Dedifferentiated amniotic fluid mesenchymal stem cell (primary cell): ENCODE data around the gene NFATC2.

Source experiments
- DNase-seq: peaks from one replicate; pipeline ENCODE4 v3.0.0-alpha.2; 2016; ENCODE audit errors: extremely low spot score

NFATC2 gene

DNA sequence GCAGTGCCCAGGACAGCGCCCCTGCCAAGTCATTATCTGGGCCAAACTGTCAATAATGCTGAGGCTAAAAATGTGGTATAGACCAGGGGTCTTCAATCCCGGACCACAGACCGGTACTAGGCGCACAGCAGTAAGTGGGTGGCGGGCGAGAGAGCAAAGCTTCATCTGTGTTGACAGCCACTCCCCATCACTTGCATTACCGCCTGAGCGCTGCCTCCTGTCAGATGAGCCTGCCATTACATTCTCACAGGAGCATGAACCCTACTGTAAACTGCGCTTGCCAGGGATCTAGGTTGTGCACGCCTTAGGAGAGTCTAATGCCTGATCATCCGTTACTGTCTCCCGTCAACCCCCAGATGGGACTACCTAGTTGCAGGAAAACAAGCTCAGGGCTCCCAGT is 91.0 kb downstream of the NFATC2 start:
- no peak for DNase-seq

DNA sequence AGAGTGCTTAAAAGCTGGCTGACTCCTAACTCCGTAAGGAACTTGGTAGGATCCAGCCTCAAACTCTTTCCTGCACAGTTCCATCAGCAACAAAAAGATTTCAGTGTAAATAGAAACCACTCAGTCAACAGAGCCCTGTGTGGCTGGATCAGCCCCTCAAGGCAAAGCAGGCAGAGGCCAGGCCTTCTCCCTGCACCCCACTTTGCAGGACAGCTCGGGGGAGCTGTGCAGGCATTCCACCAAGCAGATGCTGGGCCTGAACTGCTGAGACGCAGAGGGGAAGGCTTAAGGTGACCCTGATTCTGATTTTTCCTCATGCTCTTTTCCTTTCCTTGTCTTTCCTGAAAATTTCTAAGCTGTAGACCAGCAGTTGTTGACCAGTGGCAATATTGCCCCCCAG is 91.5 kb downstream of the NFATC2 start:
- no peak for DNase-seq

DNA sequence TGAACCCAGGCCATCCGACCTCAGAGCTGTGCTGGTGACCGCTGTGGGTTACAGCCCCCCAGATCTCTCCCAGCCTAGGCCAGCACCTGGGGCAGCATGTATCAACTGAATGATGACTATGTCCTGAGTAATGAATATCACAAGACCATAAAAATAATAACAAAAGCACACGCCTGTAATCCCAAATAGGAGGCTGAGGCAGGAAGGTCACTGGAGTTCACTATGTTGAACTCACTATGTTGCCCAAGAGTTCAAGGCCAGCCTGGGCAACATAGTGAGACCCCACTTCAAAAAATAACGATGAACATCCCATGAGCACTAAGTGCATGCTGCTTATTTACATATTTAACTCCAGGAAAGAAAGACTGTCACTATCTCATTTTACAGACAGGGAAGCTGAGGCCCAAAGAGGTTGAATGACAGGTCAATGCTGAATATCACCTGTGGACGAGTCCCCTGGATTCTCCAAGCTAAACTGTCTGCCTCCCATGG is 92.3 kb downstream of the NFATC2 start:
- no peak for DNase-seq

DNA sequence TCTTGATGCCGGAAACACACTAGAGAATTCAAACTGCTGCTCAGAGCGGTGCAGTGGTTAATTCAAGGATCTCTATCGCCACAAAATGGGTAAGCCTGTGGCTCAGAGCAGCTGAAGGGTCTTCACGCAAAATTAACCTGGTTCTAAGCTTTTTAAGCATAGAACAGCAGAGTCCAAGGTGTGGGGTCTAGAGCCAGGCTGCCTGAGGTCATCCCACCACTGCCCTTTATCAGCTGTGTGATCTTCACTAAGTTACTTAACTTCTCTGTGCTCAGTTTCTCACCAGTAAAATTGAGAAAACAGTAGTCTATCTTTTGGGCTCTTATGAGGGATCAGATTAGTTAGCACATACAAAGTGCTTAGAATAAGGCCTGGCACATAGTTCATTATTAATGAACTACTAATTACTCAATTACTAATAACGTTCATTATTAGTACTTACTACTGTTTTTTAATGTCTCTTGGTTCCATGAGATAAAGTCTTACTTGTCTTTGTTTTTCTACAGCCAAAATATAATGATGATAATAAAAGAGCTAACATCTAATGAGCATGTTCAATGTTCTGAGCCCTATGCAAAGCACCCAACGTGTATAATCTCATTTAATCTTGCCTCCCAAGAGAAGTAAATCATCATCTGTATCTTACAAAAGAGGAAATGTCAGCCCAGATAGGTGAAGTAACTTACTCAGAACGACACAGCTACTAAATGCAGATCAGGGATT is 92.9 kb downstream of the NFATC2 start:
- DNase-seq: no peak

DNA sequence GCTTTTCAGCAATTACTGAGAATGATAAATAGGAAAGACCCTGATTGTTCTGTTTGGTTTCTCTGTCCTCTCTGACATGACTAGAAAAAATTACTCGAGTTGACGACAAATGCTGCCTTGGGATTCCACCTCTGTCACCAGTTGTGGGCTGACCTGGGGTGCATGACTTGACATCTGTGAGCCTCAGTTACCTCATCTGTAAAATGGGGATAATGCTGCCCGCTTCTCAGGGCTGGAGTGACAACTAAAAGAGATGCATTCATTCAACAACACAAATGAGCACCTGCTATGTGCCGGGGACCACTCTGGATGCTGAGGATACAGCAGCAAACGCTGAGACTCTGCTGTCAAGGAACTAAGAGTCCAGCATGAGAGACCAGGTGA is 94.8 kb downstream of the NFATC2 start:
- no peak for DNase-seq

DNA sequence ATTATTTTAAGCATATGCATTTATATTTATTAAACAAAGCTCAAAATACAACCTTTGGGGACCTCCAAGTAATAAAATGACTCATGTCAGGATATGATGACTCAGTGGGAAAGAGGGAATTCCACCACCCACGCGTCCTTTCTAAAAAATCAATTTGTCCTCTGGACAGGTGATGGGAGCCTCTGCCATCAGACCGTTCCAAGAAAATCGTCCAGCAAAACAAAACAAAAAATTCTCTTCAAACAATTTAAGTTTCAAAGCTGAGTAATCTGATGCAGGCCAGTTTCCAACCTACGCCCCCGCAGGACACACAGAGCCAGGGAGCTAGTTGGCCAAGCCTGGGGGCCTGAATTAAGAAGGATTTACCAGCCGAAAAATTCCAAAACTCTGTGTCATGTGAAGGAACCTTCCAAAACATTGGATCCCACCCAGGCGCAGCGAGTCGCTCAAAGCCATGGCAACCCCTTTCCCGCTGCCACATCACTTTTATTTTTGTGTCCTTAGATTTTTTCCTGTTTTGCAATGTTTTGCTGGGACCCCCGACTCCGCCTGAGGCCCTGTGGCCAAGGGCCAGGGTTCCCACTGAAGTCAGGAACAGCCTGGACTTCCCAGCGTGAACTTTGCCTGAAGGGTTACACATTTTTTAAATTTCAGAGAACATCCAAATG is 95.3 kb downstream of the NFATC2 start:
- peak; percentile 98 for DNase-seq

DNA sequence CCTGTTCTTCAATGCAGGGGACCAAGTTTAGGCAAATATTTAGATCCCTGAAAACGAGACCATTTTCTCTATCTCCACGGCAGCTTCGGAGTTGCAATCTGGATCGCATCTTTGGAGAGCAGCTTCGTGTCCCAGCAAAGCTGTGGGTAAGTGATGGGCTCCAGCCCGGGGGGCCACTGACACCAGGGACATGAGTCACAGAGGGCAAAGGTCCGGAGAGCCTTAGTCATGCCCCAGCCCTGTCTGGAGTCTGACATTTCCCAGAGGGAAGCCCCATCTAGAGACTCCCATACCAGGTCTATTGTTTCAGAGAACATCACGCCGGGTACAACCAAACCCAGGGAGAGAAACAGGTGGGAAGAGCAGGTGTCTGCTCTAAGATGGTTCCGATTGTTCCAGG is 95.9 kb downstream of the NFATC2 start:
- DNase-seq: peak; percentile 20

DNA sequence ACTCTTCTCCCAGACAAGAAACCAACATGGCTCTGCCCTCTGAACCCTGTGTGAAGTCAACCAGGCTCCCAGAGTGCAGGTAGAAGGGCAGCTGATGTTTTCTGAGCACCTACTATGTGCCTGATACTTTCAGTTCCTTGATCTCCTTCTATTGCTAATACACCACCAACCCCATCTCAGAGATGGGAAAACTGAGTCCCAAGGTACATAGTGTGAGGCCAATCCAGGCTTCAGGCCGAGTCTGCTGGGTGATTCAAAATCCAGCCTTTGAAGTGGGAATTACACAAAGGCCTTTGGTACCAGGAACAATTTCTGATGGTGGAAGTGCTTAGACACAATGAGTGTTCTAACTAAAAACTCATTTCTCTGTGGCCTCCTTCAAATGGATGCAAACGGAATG is 96.3 kb downstream of the NFATC2 start:
- DNase-seq: no peak

DNA sequence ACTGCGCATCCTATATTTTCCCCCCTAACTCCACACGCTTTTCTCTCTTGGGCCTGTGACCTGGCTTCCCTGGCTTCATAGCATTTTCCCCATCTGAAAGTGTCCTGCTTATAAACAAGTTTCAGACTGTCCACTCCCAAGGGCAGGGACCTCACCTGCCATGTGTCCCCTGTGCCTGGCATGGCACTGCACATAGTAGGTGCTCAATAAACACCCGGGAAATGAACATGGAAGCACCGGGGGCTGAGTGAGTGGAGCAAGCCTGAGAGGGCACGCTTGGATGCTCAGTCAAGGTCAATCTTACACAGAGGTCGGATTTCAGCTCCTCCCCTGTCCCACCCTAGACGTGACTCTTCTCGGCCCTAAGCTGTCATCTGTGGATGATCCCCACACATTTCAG is 96.9 kb downstream of the NFATC2 start:
- DNase-seq: no peak

DNA sequence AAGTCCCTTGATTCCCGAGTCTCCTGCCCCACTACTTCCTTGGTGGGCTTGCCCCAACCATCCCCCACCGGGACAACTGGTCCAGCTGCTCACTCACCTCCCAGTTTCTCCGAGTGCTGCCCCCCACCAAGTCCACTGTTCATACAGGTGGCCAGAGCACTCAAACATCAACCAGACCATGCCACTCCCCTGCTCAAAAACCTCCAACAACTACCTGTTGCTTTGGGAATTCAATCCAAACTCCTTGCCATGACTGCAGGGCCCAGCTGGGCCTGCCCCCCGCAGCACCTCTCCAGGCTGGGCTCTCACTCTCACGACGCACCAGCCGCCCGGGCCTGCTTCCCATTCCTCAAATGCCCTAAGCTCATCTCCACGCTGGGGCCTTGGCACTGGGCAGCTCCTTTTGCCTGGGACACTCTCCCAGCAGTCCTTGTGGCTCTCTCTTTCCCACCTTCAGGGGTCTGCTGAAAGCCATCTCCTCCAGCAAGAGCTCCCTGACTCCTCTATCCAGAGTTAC is 97.5 kb downstream of the NFATC2 start:
- no peak for DNase-seq

DNA sequence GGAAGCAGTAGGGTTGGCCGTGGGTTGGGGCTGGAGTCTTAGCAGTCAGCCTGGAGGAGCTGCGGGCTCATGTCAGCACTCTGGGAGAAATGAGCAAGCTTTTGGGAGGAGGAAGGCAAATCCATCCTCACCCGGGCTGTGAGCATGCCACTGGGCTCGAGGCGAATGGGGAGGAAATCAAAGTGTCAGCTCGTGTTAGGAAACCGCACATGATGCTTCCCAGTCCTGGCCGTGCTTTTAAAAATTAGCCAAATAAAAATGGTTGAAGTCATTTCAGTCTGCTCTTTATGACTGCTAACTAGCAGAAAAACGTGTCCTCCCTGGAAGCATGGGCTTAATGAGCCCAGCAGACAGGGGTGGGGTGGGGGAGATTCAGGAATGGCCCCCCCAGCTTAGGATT is 98.1 kb downstream of the NFATC2 start:
- peak; percentile 87 for DNase-seq

DNA sequence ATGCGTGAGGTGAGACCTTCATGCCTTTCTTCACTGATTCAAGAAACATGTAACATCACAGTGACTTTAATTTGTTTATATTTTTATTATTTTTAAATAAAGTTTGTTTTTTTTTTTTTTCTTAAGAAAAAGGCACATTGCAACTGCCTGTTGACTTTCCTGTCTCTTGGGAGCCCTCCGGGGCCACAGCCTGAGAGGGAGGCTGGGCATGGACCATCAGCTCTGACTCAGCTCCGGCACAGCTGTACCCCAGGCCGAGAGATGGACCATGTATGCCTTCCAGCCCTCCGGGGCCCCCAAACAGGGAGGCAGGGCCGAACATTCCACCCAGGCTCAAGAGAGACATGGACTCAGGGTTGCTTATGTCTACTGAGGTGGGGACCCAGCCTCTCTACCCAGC is 99.9 kb downstream of the NFATC2 start:
- no peak for DNase-seq

DNA sequence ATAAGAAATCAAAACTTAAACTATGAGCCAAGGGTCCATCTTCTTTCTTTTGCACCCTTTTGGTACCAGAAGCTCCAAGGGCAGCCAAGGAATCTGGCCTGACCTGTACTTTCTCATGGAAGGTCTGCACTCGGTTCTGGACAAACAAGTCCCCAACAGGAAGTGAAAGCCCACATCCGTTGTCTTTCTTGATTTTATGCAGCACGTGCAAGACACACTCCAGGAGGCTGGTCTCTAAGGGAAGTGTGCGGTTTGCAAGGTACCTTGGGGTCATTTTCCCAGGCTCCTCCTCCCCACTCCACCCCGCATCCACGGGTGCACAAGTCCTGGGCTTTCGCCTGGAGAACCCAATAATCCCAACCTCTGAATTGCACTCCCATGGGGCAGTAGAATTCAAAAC is 101.9 kb downstream of the NFATC2 start:
- no peak for DNase-seq

DNA sequence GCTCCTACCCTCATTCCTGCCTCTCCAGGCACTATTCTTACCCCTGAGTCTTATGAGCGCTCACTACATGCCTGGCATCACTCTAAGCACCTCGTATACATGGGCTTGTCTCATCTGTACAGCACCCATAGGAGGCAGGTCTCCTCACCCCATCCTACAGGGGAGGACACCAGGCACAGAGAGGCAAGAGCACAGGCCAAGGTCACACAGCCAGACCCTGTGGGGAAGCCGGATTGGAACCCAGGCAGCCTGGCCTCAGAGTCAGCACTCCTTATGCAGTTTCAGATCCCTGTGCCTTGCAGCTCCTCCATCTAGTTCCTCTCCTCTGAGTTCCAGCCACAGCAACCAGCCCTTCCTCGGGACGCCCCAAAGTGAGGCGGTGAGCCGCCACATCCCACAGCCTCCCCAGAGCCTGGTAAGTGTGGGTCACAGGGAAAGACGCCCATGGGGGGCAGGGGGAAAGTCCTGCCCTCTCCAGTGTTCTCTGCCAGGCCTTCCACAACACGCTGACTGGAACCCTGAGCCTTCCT is 103.3 kb downstream of the NFATC2 start:
- no peak for DNase-seq

DNA sequence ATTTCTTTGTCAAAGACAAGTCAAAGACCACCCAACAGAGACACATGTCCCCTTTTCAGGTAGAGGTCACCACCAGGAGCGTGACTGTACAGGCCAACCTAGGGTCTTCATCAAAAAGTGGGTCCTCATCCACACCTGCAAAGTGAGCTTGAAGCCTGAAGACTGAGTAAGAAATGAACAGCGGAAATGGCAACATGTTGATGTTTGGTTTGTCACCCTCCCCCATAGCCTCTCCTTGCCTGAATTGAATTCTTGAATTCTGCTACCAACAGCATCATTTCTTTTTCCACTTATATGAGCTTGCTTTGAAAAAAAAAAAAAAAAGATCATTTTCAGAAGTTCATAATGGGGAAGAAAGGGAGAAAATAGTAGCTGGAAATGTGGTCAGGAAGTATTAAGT is 104.4 kb downstream of the NFATC2 start:
- no peak for DNase-seq

DNA sequence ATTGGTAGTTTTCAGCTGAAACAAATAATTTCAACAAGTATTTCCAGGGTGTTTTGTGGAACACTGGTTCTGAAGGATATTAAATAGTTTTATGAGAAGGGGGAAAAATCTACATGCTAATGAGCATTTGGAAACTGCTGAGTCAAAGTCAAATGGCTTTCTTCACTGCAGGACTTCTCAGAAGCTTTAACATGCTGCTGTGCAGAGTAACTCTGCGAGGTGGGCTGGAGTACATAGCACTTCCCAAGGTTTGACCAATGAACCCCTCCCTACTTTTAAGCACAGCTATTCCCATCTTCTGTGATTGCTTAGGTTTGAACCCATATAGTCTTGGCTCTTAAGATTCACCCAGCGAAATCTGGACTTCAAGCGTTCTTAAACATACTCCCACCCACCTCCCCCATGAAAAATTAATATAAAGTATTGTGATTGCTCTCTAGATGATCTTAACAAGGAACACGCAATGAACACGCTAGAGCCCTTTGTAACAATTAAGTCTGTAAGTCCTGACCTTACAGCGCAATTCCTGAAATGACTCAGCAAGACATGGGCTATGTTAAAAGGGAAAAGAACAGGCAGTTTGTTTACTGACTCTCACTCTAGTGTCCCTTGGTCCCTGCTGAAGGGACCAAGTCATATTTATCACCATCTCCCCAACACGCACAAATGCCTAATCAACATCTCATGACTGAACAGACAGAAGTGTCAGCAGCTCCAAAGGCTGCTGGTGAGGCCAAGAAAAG is 105.2 kb downstream of the NFATC2 start:
- no peak for DNase-seq

DNA sequence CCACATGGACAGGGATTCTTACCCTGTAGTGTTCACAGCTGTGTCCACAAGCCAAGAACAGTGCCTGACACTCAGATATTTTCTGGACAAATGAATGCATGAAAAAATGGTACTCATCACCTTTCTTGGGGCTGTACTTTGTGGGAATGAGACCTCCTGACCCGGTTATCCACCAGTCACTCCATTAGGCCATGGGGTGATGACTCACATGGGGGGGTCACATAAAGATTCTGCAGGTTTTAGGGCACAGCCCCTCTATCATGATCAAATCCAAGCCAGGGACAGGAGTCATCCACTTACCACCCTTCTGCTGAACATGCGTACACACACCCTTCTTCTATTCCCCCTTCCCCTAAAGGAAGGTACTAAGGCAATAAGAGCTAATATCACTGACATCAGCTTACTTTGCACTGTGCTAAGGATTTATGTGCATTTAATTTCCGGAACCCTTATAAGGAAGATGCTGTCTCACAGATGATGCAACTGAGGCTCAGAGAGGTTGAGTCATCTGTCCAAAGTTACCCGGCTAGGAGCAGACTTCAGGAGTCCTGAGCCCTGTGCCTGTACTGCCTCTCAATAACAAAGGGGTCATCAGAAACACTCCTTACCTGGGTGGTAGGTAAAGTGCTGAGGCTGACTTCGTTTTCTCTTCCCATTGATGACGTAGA is 107.8 kb downstream of the NFATC2 start:
- DNase-seq: peak; percentile 88

DNA sequence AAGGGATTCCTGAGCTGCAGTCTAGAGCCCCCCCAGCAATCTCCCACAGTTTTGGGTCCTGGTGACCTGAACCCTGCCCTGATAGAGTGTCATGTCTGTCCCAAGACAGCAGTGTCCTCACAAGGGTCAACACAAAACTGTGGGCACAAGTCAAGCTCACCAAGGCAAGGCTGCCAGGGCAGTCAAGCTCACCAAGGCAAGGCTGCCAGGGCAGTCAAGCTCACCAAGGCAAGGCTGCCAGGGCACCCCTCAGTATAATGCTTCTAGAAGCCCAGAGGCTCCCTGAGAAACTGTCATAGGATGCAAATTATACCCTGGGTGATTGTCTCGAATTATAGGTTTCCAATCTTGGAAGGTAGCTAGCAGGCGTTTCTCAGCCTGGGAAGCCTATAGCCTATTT is 108.5 kb downstream of the NFATC2 start:
- no peak for DNase-seq

DNA sequence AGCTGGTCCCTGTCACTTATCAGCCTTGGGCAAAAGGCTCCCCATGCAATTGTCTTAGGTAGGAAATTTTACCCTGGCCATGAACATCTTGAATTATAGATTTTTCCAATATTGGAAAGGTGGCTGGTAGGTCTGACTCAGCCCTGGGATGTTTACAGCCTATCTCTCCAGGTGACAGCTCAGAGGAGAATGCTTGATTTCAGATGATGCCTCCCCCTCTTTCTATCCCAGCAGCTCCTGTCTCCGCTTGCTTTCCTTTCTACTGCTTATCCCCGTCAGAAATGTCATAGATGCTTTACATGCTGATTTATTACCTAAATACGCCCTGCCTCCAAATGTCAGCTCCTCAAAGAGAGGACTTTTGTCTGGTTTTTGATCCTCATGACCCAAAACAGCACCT is 109.6 kb downstream of the NFATC2 start:
- DNase-seq: no peak

DNA sequence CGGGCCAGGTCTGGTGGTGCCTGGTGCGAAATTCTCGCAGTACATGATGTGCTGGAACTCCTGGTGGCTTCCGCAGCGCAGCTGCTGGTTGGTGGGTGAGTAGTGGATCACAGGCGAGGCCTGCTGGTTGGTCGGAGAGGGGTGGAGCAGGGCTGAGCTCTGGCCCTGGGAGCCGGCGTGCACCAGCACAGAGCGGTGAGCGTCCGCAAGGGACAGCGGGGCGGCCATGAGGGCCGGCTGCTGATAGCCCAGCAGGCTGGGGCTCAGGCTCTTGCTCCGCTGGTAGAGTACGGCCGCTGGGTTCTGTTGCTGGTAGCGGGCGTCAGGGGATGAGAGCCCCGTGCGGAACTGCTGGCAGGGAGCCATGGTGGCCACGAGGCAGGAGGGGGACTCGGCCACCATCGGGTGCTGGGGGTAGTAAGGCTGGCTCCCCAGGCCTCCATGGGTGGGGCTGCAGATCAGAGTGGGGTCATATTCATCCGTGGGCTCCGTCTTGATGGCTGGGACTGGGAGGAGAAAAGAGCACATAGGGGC is 110.2 kb downstream of the NFATC2 start:
- no peak for DNase-seq

DNA sequence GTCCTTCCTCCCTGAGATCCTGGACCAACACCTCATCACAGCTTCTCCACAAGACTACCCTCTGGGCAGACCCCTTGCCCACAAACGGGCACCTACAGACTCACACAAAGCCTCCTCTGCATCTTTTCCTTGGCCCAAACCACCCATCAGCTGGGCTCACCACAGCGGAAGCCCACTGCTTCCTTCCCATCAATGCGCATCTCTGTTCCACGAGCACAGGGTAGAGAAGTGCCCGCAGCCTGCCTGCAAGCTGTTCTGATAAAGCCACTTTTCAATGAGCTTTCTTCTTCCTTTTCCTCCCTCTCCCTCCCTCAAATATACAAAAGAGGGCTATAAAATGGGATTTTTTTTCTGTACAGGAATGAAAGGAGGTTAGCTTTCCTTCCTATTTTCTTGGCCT is 111.2 kb downstream of the NFATC2 start:
- no peak for DNase-seq
